GM19463 (cell line): ENCODE results near the gene DOK3.
A peak's percentile ranks its signal among the peaks of the same experiment; 100 is the strongest.

Experiments used
- ATAC-seq: cut with Tn5 transposase; IDR thresholded peaks from one replicate; pipeline ENCODE4 v1.9.1; 2021; ENCODE audit warnings: mild to moderate bottlenecking, moderate library complexity; ENCODE audit not compliant: unreplicated experiment

Gene DOK3

DNA sequence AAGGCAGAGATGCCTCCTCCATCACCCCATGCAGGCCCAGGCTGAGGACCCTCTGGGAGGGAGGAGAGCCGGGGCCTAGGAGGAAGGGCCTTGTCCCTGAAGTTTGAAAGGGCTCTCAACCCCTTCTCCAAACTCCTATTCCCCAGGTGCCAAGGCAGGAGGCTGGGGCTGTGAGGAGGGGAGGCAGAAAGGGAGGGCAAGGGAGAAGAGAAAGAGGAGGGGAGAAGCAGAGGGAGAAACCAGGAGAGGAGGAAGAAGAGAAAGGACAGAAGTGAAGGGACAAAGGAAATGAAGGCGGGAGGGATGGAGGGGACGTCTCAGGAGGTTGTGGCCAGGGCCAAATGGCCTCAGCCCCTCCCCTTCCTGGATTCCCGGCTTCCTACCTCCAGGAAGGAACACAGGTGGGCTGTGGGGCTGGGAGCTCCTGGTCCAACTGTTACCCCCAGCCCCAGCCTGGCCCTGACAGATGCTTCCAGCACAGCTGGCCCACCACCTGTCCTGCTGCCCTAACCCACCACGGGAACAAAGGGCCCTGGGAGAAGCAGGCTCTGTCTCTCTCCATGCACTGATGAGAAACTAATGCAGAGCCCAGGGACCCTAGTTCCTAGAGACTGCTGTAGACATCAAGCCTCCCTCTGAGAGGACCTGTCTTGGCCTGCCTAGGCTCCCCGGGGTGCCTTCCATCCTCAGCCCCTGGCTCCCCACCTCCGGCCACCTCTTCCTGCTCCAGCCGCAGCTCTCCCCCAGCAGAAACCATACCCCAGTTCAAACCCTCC, 39.7 kb downstream of the DOK3 start:
- ATAC-seq, result no peak

DNA sequence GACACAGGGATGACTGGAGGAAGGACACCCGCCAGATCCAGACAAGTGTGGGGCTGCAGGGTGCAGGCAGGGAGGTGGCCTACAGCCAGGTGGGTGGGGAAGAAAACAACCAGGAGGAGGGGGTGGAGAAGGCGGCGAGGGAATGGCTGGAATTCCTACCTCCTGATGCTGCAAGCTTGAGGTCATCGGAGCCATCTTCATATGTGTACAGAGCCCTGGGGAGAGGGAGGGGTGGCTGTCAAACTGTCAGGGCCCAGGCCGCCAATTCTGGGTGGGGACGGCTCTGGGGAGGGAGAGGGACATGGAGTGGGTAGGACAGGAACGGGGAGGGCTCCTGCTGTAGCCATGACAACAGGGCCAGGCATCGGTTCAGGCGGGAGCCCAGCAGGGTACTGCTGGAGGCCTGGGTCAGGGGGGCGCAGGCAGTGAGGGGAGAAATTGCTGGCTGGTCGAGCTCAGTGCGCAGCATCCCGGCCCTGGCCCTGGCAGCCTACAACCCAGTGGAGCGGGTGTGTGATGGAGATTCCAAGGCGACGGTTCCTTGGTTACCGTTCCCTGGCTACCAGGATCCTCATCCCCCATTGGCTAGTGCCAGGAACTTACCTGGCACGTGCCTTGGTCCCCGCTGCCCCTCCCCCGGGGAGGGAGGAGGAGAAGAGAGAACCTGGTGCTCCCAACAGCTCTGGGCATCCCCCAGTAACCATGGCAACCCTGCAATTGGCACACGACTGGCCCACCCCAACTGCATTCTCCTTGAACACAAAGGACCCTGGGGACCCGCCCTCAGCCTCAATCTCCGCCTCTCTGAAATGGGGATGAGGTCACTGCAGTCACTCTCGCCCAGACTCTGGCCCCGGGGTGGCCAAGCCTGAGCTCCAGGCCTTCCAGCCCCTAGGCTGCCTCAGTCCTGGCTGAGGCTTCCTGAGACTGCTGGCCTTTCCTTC, 40.7 kb downstream of the DOK3 start:
- no peak for ATAC-seq

DNA sequence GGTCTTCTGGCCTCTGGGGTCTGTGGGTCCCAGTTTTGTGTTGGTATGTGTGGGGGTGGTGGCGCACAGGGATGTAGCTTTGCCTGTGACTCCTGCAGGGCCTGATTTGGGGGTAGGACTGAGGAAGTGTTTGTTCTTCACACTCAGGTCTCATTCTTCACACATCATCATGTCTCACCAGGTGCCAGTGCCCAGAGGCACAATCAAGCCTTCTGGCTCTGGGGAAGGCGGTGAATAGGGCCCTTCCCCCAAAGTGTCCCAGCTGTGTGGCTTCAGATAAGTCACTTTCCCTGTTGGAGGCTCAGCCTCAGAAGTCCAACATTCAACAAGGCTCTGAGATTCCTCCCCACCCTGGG, 41.3 kb downstream of the DOK3 start:
- ATAC-seq, result no peak

- no peak for ATAC-seq
Observed at GRCh38 chr5:177467436-177467835, 42.2 kb downstream of the DOK3 start.

DNA sequence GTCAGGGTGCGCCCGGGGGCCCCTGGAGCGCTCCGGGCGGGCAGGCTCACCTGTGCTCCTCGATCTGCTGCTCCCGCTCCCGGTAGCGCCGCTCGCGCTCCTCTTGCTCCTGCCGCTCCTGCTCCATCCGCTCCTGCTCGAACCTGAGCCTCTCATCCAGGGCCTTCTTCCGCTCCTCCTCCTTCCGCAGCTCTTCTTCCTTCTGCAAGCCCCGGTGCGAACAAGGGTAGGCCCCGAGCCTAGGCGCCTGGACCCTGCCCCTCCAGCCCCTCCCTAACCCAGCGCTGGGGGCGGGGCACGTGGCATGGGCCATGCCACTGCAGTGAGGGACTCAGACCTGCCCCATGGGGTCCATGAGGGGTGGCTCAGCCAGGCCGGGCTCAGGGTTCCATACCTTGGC, 42.8 kb downstream of the DOK3 start:
- no peak for ATAC-seq

DNA sequence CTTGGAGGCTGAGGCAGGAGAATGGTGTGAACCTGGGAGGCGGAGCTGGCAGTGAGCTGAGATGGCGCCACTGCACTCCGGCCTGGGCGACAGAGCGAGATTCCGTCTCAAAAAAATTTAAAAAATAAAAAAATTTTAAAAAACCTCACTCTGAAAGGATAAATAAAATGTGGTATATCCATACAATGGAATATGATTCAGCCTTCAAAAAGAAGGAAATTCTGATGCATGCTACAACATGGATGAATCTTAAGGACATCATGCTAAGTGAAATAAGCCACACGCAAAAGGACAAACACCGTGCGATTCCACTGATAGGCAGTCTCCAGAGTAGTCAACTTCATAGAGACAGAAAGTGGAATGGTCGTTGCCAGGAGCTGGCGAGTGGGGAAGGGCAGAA, 44.6 kb downstream of the DOK3 start:
- ATAC-seq, result no peak

- no peak for ATAC-seq
Observed at GRCh38 chr5:177462021-177462670, 47.5 kb downstream of the DOK3 start.

GRCh38 chr5:177459819-177460628, 49.6 kb downstream of the DOK3 start:
- no peak for ATAC-seq

GRCh38 chr5:177459357-177459756, 50.3 kb downstream of the DOK3 start:
- ATAC-seq, result no peak

DNA sequence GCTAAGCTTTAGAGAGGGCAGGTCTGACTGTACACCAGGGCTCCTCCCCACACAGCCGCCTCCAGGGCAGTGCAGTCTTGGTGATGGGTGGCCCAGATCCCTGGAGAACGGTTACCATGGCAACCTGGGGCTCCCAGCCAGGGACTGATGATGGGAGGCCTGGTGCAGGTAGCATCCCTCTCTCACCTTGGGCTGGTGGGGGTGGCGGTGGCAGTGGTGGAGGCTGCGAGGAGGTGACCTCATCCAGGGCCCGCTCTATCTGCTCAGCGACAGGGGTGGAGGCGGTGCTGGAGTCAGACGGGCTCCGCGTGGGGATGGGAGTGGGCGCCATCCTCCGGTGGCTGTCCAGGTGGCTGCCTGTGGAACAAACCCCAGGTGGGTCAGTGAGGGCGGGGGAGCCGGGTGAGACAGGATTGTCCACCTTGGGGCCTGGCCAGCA, 50.7 kb downstream of the DOK3 start:
- ATAC-seq, result no peak

GRCh38 chr5:177457852-177458681, 51.6 kb downstream of the DOK3 start:
- no peak for ATAC-seq

DNA sequence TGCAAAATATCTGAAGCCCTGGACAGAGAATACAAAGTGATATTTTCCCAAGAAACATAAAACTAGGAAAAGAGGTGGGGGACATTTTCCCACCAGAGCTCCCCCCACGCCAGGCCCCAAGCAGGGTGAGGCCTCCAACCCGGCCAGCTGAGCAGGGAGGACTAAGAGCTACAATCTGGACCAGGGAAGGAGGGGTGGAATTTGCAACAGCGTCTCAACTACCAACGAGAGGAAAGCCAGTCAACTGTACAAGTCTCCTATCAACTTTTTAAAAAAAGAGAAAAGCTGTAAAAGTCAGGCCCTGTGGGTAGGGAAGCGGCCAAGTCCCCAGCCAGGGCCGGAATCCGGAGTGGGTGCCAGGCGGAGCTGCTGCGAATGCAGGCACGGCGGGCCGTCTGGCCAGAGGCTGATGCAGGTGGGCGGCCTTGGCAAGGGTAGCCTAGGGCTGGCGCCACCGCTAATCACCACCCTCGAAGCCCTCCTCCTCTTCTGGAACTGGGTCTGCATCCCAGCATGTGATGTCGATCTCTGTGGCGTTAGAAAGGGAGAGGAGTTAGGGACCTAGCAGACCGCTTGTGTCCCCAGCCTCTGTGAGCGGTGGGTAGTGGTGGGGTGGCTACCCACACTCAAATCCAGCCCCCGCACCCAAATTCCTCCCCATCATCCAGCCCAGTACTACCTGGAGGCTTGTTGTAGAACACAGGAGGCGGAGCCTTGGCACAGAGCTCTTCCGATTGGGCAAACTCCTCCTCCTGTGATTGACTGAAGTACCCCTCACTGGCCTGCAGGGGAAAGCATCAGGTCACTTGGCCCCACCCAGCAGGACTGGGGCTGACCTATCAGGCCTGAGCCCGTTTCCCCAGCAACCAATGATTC, 52.4 kb downstream of the DOK3 start:
- peak; percentile 40 for ATAC-seq

DNA sequence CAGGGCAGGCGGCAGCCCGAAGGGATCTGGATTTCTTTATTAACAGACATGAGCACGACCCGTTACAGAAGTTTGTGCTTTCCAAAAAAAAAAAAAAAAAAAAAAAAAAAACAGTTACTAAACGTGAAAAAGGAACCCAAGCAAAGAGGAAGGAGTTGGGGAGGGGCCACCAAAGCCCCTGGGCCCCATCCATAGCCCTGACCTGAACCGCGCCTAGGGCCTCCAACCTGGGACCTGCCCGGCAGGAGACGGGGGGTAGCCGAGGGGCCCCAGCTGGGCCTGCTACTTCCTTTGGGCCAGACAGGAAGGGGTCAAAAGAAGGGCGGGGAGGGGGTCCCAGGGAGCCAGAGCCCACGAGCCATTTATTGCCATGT, 53.0 kb downstream of the DOK3 start:
- ATAC-seq, result no peak

DNA sequence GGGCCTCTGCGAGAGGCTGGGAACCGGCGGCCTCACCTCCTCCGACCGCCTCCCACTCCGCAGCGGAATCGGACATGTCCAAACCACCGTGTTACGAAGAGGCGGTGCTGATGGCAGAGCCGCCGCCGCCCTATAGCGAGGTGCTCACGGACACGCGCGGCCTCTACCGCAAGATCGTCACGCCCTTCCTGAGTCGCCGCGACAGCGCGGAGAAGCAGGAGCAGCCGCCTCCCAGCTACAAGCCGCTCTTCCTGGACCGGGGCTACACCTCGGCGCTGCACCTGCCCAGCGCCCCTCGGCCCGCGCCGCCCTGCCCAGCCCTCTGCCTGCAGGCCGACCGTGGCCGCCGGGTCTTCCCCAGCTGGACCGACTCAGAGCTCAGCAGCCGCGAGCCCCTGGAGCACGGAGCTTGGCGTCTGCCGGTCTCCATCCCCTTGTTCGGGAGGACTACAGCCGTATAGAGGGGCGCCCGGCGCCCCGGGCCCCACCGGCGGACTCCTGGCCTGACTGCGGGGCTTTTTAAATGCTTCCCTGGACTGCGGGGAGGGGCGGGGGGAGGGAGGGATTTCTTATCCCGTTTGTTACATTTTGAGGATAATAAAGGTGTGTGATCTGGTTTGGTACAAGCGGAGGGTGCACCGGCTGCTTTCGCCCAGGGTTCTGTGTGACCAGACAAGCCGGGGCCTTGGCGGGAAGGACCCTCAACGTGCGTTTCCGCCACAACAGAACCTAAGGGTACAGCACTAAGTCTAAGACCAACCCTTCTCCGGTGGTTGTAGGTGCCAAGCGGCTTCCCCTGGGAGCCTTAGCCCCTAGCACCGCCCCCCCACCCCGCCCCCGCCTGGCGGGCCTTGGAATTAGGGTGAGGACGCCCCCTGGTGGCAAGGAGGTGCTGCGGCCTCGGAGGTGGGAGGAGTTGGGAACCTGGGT, 53.7 kb downstream of the DOK3 start:
- peak; percentile 6 for ATAC-seq

GRCh38 chr5:177455036-177455660, 54.5 kb downstream of the DOK3 start:
- ATAC-seq, result peak; percentile 47

DNA sequence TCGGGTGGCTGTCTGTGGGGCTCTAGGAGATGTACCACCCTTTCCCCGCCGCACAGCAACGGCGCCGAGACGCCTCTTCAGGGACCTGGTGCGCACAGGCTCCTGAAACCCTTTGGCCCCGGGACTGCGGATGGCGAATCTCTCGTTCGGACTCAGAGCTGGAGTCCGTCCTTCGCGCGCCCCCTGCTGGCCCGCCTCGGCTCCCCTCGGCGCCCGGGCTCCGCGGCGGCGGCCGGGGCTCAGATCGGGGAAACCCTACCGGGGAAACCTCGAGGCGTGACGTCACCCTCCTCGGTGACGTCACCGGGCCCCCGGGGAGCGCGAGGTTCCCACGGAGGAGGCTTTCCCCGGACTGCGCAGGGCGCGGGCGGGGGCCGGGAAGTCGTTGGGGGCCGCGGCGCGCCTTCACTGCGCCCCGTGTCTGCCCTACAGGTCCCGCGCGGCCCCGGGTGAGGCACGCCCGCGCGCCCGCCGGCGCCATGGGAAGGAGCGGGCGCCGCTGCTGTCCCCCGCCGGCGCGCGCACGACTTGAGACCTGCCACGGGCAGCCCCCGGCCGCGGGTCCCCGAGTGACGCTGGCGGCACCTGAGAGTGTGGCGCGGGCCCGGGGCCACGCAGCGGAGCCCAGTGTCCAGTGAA, 55.1 kb downstream of the DOK3 start:
- ATAC-seq, result peak; percentile 43

GRCh38 chr5:177453852-177454396, 55.7 kb downstream of the DOK3 start:
- ATAC-seq, result no peak
